HG02970 (cell line): ENCODE results near the gene MDH1B.
A peak's percentile ranks its signal among the peaks of the same experiment; 100 is the strongest.
"Not testable (repeated sequence)": the region's sequence is repeated elsewhere in the genome, so short reads cannot be mapped to it uniquely, and the experiment has no call there.

Source experiments
- ATAC-seq: cut with Tn5 transposase; IDR thresholded peaks from one replicate; pipeline ENCODE4 v1.9.1; 2021; ENCODE audit warnings: mild to moderate bottlenecking, moderate library complexity, moderate number of reproducible peaks; ENCODE audit not compliant: unreplicated experiment, low FRiP score

The MDH1B gene

DNA sequence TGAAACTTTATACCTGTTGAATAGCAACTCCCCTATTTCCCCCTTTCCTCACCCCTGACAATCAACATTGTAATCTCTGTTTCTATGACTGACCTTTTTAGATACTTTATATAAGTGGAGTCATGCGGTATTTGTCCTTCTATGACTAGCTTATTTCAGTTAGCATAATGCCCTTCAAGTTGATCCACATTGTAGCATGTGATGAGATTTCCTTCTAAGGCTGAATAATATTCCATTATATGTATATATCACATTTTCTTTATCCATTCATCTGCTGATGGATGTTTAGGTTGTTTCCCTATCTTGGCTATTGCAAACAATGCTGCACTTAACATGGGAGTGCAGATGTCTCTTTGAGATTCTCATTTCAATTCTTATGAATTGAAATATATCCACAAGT is 9.7 kb upstream of the MDH1B start:
- no peak for ATAC-seq

- no peak for ATAC-seq
These were observed 1.2 kb upstream of the MDH1B start for GRCh38 chr2:206766057-206766930.

DNA sequence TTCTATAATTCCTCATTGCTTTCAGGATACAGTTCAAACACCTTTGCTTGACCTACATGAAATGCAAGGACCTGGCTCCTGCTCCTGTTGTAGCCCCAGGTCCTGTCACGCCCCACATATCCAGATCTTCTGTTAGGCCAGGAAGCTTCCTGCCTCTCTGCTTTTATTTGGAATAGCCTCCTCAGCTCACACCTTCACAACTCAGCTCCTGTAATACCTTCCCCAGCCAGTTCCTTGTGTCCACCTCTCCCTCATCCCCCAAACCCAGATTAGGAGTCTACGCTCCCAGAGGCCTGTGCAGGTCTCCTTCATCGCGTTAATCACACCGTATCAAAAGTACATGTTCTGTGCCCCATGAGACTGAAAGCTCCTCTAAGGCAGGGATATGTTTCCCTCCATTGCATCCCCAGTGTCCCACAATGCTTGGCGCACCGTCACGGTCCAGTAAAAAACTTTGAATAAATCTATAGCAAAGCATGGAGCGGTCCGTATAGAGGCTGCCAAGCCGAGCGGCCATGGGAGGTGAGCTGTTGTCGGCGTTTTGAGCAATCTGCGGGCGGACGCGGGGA is 371 bp downstream of the MDH1B start:
- no peak for ATAC-seq

GRCh38 chr2:206756816-206757215 is 8.3 kb downstream of the MDH1B start:
- ATAC-seq, result no peak

DNA sequence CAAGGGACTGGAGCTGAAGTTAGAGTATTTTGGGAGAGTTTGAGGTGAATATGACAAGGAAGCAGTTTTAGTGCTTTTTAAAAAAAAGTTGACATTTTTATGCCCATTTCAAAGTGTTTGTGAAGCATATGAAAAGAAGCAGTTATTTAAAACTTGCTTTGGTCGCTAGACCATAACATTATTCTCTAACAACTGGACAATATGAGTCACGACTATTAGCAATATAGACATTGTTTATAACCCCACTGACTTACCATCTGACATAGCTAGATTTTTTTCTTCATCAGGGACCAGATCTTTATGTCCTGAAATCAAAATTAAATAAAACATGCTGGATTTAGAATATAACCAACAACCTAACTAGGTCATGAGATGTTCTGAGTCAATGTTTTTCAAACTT is 24.3 kb downstream of the MDH1B start:
- no peak for ATAC-seq

DNA sequence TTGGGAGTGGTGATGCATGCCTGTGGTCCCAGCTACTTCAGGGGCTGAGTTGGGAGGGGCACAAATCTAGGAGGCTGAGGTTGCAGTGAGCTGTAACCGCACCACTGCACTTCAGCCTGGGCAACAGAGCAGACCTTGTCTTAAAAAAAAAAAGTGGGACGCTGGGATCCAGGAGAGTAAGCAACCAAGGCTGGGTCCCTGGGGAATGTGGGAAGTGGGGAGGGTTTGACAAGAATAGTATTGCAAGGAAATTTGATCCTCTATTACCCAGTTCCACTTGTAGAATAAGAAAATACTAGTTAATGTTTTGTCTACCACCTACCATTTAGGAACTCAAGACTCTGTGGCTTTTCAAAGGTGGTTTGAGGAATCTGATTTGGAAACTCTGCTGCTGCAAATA is 25.9 kb downstream of the MDH1B start:
- no peak for ATAC-seq

- ATAC-seq, result no peak
These were observed 28.2 kb downstream of the MDH1B start for GRCh38 chr2:206736935-206737334.

GRCh38 chr2:206733341-206733740 is 31.8 kb downstream of the MDH1B start:
- no peak for ATAC-seq

DNA sequence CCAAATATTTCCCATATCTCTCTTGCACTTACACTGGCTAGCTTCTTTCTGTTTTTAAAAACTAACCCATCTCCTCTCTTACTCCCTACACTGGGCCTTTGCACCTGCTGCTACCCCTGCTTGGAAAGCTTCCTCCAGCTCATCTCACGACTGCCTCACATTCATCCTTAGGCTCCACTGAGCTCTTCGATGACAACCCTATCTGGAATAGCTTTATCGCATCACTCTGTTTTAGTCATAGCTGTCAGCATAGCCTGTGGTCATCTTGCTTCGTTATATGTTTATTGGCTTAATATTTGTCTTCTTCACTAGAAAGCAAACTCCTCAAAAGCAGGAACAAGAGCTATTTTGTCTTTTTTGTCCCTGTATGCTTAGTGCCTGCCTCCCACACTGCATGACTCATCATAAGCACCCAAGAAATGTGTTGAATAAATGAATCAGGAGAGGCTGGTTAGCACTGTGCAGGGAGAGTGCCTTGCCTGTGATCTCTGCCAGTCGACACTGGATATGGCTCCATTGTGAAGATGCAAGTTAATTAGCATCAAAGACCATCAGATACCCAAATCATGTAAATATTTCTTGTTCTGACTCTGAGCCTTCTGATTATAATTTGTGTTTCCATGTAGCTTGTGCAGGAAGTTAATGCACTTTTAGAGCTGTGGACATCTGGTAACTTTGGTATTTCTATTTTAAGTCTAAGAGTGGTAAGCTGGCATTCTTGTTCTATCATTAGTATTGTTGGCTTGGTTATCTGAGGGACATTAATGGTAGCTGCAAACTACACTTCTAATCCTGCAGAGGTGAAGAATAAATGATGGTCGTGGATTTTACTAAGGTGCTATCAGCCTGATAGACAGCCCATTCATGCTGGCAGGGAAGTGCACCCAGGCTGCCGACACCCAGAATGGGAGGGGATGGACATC is 36.6 kb downstream of the MDH1B start:
- ATAC-seq, result no peak

DNA sequence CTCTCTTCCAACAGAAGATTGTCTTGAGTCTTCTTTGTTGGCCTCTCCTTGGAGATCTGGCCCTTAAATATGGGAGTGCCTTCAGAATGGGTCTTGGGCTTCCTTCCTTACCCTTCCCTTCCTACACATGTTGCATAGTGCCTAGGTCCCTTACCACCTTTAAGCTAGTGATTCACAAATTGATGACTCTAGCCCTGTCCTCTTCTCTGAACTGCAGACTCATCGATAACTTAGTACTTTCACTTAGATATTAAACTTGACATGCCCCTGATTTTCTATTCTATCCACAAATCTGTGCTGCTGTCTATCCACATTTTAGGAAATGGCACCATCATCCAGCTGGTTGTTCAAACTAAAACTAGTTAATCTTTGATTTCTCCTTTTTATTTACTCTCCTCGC is 37.8 kb downstream of the MDH1B start:
- ATAC-seq, result no peak

DNA sequence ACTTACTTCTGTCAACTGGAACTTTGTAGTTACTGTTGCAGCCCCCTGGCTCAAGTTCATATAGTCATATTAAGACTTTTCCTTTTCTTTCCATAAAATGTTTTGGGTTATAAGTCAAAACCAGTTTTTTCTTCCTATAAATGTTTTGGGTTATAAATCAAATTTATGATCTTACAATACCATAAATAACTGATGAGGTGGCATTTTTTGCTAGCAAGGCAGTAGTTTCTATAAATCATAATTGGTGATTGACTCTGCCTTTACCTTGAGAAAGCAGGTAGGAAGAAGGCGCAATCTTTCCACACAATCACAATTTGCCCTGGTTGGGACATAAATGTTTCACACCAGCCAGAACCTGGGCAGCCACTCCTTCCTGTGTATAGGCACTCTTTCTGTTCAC is 41.8 kb downstream of the MDH1B start:
- ATAC-seq, result no peak

GRCh38 chr2:206721256-206721920 is 43.7 kb downstream of the MDH1B start:
- ATAC-seq, result peak; percentile 59

DNA sequence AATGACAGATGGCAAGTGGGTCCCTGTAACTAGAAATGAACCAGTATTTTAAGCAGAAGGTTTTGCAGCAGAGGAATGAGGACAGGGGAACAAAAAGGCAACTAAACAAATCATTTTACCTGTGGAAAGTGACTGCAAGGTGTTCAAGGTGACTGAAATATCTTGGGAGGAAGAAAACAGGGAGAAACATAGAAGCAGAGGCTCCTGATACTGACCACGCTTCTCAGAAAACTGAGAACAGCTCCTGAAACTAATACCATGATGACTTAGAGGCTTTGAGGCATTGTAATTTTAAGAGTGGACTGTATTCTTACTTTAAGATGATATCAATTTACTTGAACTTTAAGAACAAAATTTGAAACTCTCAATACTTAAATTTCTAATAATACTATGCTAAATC is 46.8 kb downstream of the MDH1B start, which contains the start of gene DYTN:
TSS of gene DYTN (minus strand) at position 101 of the 400 bp plus-strand sequence. CDS start 117 bp downstream, outside the sequence.
- no peak for ATAC-seq

DNA sequence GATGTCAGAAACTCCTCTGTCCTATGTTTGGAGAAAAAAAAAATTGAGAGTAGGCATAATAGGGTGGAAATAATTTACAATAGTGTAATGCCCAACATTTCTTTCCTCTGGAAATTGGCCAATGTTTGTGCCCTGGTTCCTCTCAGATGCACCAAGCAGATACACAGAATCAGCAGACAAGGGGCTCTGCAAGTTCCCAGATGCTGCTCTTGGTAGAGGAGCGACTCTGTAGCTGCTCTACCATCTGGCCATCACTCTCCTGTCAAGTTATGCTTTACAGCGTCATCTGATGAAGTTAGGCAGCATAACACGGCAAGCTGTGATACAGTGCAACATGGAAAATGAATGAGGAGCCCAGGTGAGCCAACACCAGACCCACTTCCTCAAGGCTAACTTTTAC is 48.5 kb downstream of the MDH1B start:
- ATAC-seq, result no peak

DNA sequence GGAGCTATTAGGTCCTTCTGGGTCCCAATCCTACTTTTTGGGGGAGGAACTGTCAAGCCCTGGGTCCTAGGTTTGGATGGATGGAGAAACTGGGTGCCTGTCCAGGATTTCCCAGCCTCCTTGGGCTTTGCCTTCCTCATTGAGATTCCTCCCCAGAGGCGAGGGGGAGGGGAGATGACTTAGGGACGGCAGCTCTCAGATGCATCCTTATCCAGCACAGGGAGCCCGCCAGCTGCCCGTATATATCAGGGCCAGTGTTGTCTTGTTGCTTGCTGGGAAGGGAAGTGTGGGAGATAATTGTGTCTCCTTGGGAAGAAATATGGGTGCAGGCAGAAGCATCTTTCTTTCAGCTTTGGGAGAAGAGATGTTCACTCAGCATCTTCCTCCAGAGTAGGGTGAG is 49.9 kb downstream of the MDH1B start:
- not testable (repeated sequence) for ATAC-seq

GRCh38 chr2:206713746-206714145 is 51.4 kb downstream of the MDH1B start:
- ATAC-seq, result no peak

DNA sequence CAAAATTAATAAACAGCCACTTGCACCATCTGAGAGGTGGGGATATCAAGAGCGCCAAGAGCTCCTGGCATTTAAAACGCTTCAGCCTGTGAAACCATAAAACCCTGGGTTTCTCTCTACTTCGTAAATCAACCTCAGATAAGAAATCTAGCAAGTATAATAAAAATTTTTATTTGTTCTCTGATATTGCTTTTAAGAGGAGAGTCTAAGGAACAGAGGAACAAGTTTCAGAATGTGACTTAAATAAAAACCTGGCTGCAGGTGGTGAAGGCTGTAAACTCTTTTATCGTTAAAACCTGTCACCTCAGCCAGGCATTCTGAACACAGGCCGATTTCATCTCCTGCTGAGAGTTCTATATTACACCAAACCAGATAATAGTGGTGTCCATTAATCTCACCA is 56.8 kb downstream of the MDH1B start:
- no peak for ATAC-seq

- ATAC-seq, result no peak
These were observed 57.9 kb downstream of the MDH1B start for GRCh38 chr2:206707164-206707701.

DNA sequence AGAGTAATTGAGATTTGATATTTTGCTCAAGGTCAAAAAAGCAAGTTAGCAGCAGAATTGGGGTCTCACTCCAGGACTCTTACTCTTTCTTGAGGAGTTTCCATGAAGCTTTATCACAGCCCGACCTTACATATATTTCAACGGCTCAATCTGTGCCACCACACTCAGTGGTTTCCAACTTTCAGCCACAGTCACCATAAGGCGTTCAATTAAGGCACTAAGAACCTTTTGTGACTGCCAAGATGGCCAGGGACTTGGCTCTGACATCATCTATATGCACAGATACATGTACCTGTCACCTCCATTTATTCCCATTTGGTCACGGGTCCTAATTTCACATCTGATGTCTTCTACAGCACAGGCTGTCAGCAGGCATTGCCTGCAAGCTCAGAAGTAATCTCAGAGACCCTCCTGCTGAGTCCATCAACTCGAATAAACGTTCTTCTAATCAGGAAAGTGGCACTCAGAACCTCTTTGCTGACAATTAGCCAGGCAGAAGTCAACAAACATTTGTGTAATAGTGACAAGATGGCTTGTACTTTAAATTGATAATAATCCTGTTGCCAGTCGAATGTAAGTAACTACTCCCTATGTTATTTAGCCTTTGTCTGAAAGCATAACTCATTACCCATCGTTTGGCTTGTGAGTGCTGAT is 63.0 kb downstream of the MDH1B start:
- ATAC-seq, result no peak

- ATAC-seq, result no peak
These were observed 65.0 kb downstream of the MDH1B start for GRCh38 chr2:206700156-206700555.
